HG03460 (cell line): ENCODE results near the gene INHBC.
"Not testable (repeated sequence)": the region's sequence is repeated elsewhere in the genome, so short reads cannot be mapped to it uniquely, and the experiment has no call there.

ENCODE experiments used
- ATAC-seq: cut with Tn5 transposase; IDR thresholded peaks from one replicate; pipeline ENCODE4 v1.9.1; 2021; ENCODE audit not compliant: unreplicated experiment

Gene INHBC

GRCh38 chr12:57481671-57482070 lies 47.1 kb downstream of the INHBC start:
- ATAC-seq: no peak

GRCh38 chr12:57483466-57483865 lies 48.9 kb downstream of the INHBC start:
- ATAC-seq: no peak

GRCh38 chr12:57485695-57486094 lies 51.1 kb downstream of the INHBC start:
- ATAC-seq: no peak

GRCh38 chr12:57487055-57487596 lies 52.5 kb downstream of the INHBC start:
- ATAC-seq: no peak

GRCh38 chr12:57487597-57488401 lies 53.2 kb downstream of the INHBC start, which contains the start of gene MARS1:
Gene MARS1 (plus strand): TSS chr12:57488068. CDS start chr12:57488091, 23 bp downstream.
- ATAC-seq: peak; percentile 96

- no peak for ATAC-seq
These were observed 54.0 kb downstream of the INHBC start for GRCh38 chr12:57488402-57489156.

GRCh38 chr12:57489157-57489641 lies 54.6 kb downstream of the INHBC start:
- ATAC-seq: no peak

- ATAC-seq: no peak
These were observed 55.5 kb downstream of the INHBC start for GRCh38 chr12:57490126-57490525.

GRCh38 chr12:57491393-57492280 lies 57.1 kb downstream of the INHBC start:
- no peak for ATAC-seq

- not testable (repeated sequence) for ATAC-seq
These were observed 60.6 kb downstream of the INHBC start for GRCh38 chr12:57495051-57495701.

- no peak for ATAC-seq
These were observed 62.2 kb downstream of the INHBC start for GRCh38 chr12:57496822-57497221.

- no peak for ATAC-seq
These were observed 62.9 kb downstream of the INHBC start for GRCh38 chr12:57497223-57498131.

GRCh38 chr12:57498132-57498502 lies 63.5 kb downstream of the INHBC start:
- no peak for ATAC-seq

GRCh38 chr12:57498571-57498970 lies 64.0 kb downstream of the INHBC start:
- no peak for ATAC-seq

GRCh38 chr12:57500213-57500612 lies 65.6 kb downstream of the INHBC start:
- ATAC-seq: no peak
